GM19043 (cell line): Measurements from ENCODE around the gene TNIK.

Experiments
- ATAC-seq: cut with Tn5 transposase; IDR thresholded peaks from one replicate; pipeline ENCODE4 v1.9.1; 2021; ENCODE audit warnings: low read depth; ENCODE audit not compliant: unreplicated experiment

TNIK gene

GRCh38 chr3:171184372-171184771 is 275.8 kb downstream of the TNIK start:
- peak; percentile 71 for ATAC-seq

GRCh38 chr3:171183042-171183441 is 277.2 kb downstream of the TNIK start:
- ATAC-seq = no peak

- ATAC-seq = no peak
Observed at GRCh38 chr3:171181907-171182690, 278.1 kb downstream of the TNIK start.

DNA sequence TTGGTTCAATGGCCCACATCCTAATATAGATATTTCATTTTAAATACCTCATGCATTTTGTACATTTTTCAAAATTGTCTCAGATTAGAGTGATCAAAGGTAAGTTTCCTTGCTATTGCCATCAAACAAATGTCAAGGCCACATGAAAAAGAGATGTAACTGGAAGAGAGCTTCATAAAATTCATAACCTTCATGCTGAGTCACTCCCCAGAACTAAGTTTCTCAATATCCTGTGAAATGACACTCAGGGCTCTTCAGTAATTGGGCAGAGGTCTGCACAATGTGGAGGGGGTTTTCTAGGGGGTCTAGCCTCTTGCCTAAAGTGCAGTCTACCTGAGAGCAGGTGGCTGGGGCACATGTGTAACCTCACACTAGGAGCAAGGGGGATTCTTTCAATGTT is 281.5 kb downstream of the TNIK start:
- no peak for ATAC-seq

GRCh38 chr3:171177553-171177952 is 282.7 kb downstream of the TNIK start:
- no peak for ATAC-seq

GRCh38 chr3:171177056-171177455 is 283.1 kb downstream of the TNIK start:
- ATAC-seq = no peak

- ATAC-seq = no peak
Observed at GRCh38 chr3:171176244-171176933, 283.8 kb downstream of the TNIK start.

GRCh38 chr3:171175741-171176234 is 284.4 kb downstream of the TNIK start:
- no peak for ATAC-seq

DNA sequence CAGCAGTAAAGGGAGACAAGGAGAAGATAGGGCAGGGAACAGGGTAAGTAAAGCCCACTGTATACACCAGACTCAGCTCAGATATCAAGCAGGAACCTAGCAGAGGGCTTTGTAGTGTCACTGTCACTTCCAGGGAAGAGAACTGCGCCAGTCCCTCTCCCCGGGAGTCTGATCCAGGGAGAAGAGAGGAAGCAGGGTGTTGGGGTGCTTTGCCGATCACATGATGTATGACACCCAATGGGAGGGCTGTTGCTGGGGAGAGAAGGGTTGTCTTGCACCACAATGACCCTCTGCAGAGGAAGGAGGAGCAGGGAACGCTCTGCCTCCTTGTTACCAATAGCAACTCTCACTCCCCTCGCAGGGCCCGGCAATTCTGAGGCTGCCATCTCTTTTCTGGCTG is 286.5 kb downstream of the TNIK start:
- no peak for ATAC-seq

GRCh38 chr3:171172070-171172469 is 288.1 kb downstream of the TNIK start:
- ATAC-seq = no peak

DNA sequence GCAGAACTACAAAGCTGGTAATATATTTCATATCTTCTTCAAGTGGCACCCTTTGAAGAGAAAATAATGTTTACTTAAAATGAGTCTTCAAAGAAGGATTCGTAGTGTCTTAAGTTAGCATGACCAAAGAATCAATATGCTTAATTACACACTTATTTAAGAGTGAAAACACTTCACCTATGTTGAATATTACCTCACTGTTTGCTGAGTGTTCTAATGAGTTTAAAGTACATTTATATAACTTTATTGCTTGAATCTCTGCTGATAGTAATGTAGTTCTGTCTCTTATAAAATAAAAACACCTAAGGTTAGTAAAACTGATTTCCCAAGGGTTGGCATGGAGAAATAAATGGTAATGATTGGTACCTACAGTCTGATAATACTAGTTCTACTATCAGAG is 290.3 kb downstream of the TNIK start:
- no peak for ATAC-seq

GRCh38 chr3:171169443-171169842 is 290.8 kb downstream of the TNIK start:
- no peak for ATAC-seq

- ATAC-seq = no peak
Observed at GRCh38 chr3:171168551-171168950, 291.7 kb downstream of the TNIK start.

GRCh38 chr3:171168086-171168485 is 292.1 kb downstream of the TNIK start:
- ATAC-seq = no peak

GRCh38 chr3:171165983-171166382 is 294.2 kb downstream of the TNIK start:
- no peak for ATAC-seq

GRCh38 chr3:171165499-171165921 is 294.7 kb downstream of the TNIK start:
- ATAC-seq = no peak

DNA sequence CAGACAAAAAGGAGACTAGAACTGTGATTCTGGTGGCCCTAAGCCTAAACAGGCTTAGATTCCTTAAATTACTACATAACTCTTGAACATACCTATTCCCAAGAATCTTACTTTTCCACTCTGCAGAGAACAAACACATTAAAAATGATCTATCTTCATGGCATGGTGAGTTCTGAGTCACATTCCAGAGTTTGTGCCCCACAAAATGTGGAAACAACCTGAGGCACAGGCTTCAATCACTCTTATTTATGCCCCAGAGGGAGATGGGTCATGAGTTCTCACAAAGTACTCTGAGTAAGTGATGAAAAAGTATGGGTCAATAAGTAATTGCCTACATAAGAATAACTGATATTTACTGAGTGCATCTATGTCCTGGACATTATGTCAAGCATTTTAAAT is 296.1 kb downstream of the TNIK start:
- ATAC-seq = no peak

- ATAC-seq = no peak
Observed at GRCh38 chr3:171163101-171164066, 296.8 kb downstream of the TNIK start.

DNA sequence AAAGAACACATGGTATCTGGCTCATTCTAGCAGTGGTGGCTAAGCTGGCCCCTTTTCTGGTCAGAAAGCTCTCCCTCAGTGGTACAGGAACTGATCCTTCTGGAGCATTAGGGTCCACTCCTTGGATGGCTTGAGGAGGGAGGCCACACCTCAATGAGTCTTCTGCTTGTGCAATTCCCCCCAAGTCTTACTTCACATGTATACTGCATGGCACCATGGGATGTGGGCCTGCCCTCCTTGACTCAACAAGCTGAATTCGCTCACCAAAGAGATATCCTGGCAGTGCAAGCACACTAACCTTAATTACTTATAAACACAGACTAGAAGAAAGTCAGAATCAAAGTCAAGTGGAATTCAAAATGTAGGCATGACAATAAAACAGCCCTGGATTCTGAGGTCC is 299.9 kb downstream of the TNIK start:
- no peak for ATAC-seq

GRCh38 chr3:171159822-171160157 is 300.4 kb downstream of the TNIK start:
- ATAC-seq = no peak
